Bronchial epithelial cell (primary cell): ENCODE measurements around the gene KANTR. TPM values are rescaled to one million over a fixed set of nuclear protein-coding genes. Genes with fewer than 3 reads are reported as not detected.
"Not testable (repeated sequence)": the region's sequence is repeated elsewhere in the genome, so short reads cannot be mapped to it uniquely, and the experiment has no call there.

ENCODE experiments used
- DNase-seq: peaks from one replicate; pipeline ENCODE4 v3.0.0-alpha.2; 2010; ENCODE audit warnings: low read depth
- FAIRE-seq: peaks from 2 replicates; lab custom pipeline; 2011; peaks lifted over from hg19 to GRCh38; lab: Jason Lieb, UNC
- H3K27me3 ChIP-seq: 2 replicates; pipeline ENCODE4 v1.5.1; 2011; ENCODE audit warnings: low read length; ENCODE audit not compliant: control insufficient read depth, insufficient read depth
- H3K36me3 ChIP-seq: 2 replicates; pipeline ENCODE4 v1.5.1; 2011; ENCODE audit warnings: low read length; ENCODE audit not compliant: control insufficient read depth, insufficient read depth
- H3K4me3 ChIP-seq: 2 replicates; pipeline ENCODE4 v1.5.1; 2011; ENCODE audit warnings: mild to moderate bottlenecking, low read depth, low read length, control low read depth
- CTCF ChIP-seq: IDR thresholded peaks from 2 replicates; pipeline ENCODE4 v1.5.1; 2011; ENCODE audit warnings: mild to moderate bottlenecking, moderate library complexity, low read length, control low read depth, inconsistent platforms; ENCODE audit not compliant: insufficient read depth, severe bottlenecking
- total RNA-seq: library from RNA; depleted of rRNA; stranded (reverse); fragments of >200 nt; gene quantifications from 2 replicates; pipeline ENCODE4 v1.2.1, GENCODE V29; 2014

KANTR gene
- total RNA-seq, 1 donor from 2014 or later, result 5.5 TPM

- FAIRE-seq, result no peak
These were observed 69.5 kb downstream of the KANTR start for GRCh38 chrX:53163436-53163835.

GRCh38 chrX:53164566-53164965, 70.6 kb downstream of the KANTR start:
- not testable (repeated sequence) for H3K27me3 ChIP-seq, DNase-seq, FAIRE-seq, H3K36me3 ChIP-seq, H3K4me3 ChIP-seq

More at GRCh38 chrX:53163436-53163835, 69.5 kb downstream of the KANTR start:
- Histone ChIP-seq H3K4me3 (no peak overlapping the region), H3K36me3 (no peaks in the 10 kb centered on the region), H3K27me3 (no peaks in the 10 kb centered on the region)
- TF ChIP-seq CTCF, result no peak
- DNase-seq, result no peak

- no peak for FAIRE-seq
- no peaks in the 10 kb centered on the region for H3K27me3 ChIP-seq
- no peaks in the 10 kb centered on the region for H3K36me3 ChIP-seq
- no peak overlapping the region for H3K4me3 ChIP-seq
- no peak for TF ChIP-seq CTCF
- no peak for DNase-seq
These were observed 72.2 kb downstream of the KANTR start for GRCh38 chrX:53166103-53166502.

- DNase-seq (no peak), FAIRE-seq (no peak)
- H3K27me3 ChIP-seq, result no peaks in the 10 kb centered on the region
- no peaks in the 10 kb centered on the region for H3K36me3 ChIP-seq
- peak; percentile 8 for TF ChIP-seq CTCF
- H3K4me3 ChIP-seq, result no peak overlapping the region
These were observed 77.4 kb downstream of the KANTR start for GRCh38 chrX:53171356-53171755.

Other genes starting within 250 kb of the KANTR start
- gene XAGE3, start 226.1 kb upstream of the KANTR start, total RNA-seq, result not detected in 2 replicates
- gene FAM156B, start 196.8 kb upstream of the KANTR start, total RNA-seq, result 6.8 and 7.7 TPM in 2 replicates
- 6.6 and 8.8 TPM in 2 replicates for gene FAM156A, start 135.6 kb upstream of the KANTR start, total RNA-seq
- gene GPR173, start 45.4 kb upstream of the KANTR start, total RNA-seq, result under 0.01 TPM in 1 of 2 replicates, not detected in the other
- 8.7 and 12.9 TPM in 2 replicates for gene TSPYL2, start 11.8 kb upstream of the KANTR start, total RNA-seq
- 64.5 and 151 TPM in 2 replicates for gene KDM5C, start 131.1 kb downstream of the KANTR start, total RNA-seq
- gene IQSEC2, start 187.4 kb downstream of the KANTR start, total RNA-seq, result 3.4 and 5.9 TPM in 2 replicates